MM.1S (cell line): ENCODE results near the gene IFRD1.

Experiments used
- EZH2 ChIP-seq: fragments of 300-600 bp; sonication (generic); optimal IDR thresholded peaks from 2 replicates; pipeline ENCODE3; 2017; ENCODE audit warnings: low read depth, mild to moderate bottlenecking, antibody characterized with exemption, low read length, mixed read lengths
- EZH2phosphoT487 ChIP-seq: fragments of 300-600 bp; sonication (generic); IDR thresholded peaks from 2 replicates; pipeline ENCODE4 v1.6.1; 2018; ENCODE audit warnings: antibody characterized with exemption, low read length
- TF ChIP-seq, protein P1 (sequence below): fragments of 300-600 bp; sonication (generic); IDR thresholded peaks from 2 replicates; pipeline ENCODE4 v1.5.1; 2016; ENCODE audit warnings: antibody characterized with exemption, low read length, mixed read lengths

DNA sequence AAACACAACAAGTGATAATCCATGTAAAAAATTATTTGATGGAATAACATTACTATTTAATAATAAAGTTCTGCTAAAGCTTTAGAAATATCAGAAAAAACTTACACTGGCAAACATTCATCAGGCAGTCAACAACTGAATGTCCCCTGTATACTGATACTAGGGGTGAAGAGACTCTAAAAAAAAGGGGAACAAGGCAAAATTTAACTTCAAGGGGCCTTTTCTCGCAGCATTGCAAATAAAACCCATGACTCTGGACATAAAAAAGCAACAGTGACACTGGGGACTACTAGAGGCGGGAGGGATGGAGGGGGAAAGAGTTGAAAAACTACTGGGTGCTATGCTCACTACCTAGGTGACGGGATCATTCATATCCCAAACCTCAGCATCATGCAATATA lies 5.8 kb upstream of the IFRD1 start:
- TF ChIP-seq, protein P1, sequence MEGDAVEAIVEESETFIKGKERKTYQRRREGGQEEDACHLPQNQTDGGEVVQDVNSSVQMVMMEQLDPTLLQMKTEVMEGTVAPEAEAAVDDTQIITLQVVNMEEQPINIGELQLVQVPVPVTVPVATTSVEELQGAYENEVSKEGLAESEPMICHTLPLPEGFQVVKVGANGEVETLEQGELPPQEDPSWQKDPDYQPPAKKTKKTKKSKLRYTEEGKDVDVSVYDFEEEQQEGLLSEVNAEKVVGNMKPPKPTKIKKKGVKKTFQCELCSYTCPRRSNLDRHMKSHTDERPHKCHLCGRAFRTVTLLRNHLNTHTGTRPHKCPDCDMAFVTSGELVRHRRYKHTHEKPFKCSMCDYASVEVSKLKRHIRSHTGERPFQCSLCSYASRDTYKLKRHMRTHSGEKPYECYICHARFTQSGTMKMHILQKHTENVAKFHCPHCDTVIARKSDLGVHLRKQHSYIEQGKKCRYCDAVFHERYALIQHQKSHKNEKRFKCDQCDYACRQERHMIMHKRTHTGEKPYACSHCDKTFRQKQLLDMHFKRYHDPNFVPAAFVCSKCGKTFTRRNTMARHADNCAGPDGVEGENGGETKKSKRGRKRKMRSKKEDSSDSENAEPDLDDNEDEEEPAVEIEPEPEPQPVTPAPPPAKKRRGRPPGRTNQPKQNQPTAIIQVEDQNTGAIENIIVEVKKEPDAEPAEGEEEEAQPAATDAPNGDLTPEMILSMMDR, result no peak
- TF ChIP-seq EZH2, result no peak
- no peak for TF ChIP-seq EZH2phosphoT487
